Type B pancreatic cell (in vitro differentiated cells): ENCODE data around the gene FAIM2. TPM values are rescaled to one million over a fixed set of nuclear protein-coding genes. Genes with fewer than 3 reads are reported as not detected.

ENCODE experiments used
- DNase-seq: peaks from one replicate; pipeline ENCODE4 v3.0.0; 2021; ENCODE audit warnings: mixed read lengths; ENCODE audit not compliant: unreplicated experiment; ENCODE audit errors: extremely low spot score
- H3K27ac Mint-ChIP-seq: 2 replicates; pipeline ENCODE4 v1.8.0; 2021; ENCODE audit warnings: mild to moderate bottlenecking, mixed read lengths
- H3K27me3 Mint-ChIP-seq: 2 replicates; pipeline ENCODE4 v1.8.0; 2021; ENCODE audit warnings: mixed read lengths
- H3K36me3 Mint-ChIP-seq: 2 replicates; pipeline ENCODE4 v1.8.0; 2021; ENCODE audit warnings: mixed read lengths
- H3K4me1 Mint-ChIP-seq: one replicate; pipeline ENCODE4 v1.8.0; 2021; ENCODE audit warnings: mixed read lengths; ENCODE audit not compliant: unreplicated experiment
- H3K4me3 Mint-ChIP-seq: 2 replicates; pipeline ENCODE4 v1.8.0; 2021; ENCODE audit warnings: mild to moderate bottlenecking, mixed read lengths
- H3K9me3 Mint-ChIP-seq: 2 replicates; pipeline ENCODE4 v1.8.0; 2021; ENCODE audit warnings: mixed read lengths
- CTCF ChIP-seq: fragments of 200-600 bp; sonication (generic); conservative IDR thresholded peaks from 2 replicates; pipeline ENCODE4 v1.5.0; 2021; ENCODE audit warnings: antibody characterized with exemption, mild to moderate bottlenecking
- total RNA-seq: library from RNA; stranded (reverse); gene quantifications from 2 replicates; pipeline ENCODE4 v1.2.1, GENCODE V29; 2021; ENCODE audit warnings: low replicate concordance

Gene FAIM2
- total RNA-seq, 1 donor from 2014 or later, result 1.7 TPM

GRCh38 chr12:49878021-49878420 is 25.7 kb downstream of the FAIM2 start:
- H3K4me3 Mint-ChIP-seq, result no peak overlapping the region
- H3K4me1 Mint-ChIP-seq, result peaks cover 6% of the 10 kb centered on the region
- peaks cover 4% of the 10 kb centered on the region for H3K9me3 Mint-ChIP-seq
- no peaks in the 10 kb centered on the region for H3K27me3 Mint-ChIP-seq
- no peak for TF ChIP-seq CTCF
- no peak for DNase-seq
- H3K36me3 Mint-ChIP-seq, result peaks cover 4% of the 10 kb centered on the region
- no peak overlapping the region for H3K27ac Mint-ChIP-seq

- Mint-ChIP-seq H3K27me3 (no peaks in the 10 kb centered on the region), H3K27ac (no peak overlapping the region), H3K4me3 (no peak overlapping the region), H3K4me1 (no peaks in the 10 kb centered on the region), H3K9me3 (peaks cover 4% of the 10 kb centered on the region), H3K36me3 (peaks cover 4% of the 10 kb centered on the region)
- no peak for DNase-seq
- TF ChIP-seq CTCF, result no peak
Observed at GRCh38 chr12:49877066-49877465, 26.6 kb downstream of the FAIM2 start.

GRCh38 chr12:49876070-49876469 is 27.6 kb downstream of the FAIM2 start:
- no peak for DNase-seq
- H3K27ac Mint-ChIP-seq, result no peak overlapping the region
- H3K9me3 Mint-ChIP-seq, result peaks cover 4% of the 10 kb centered on the region
- H3K36me3 Mint-ChIP-seq, result peaks cover 4% of the 10 kb centered on the region
- TF ChIP-seq CTCF, result no peak
- no peaks in the 10 kb centered on the region for H3K4me1 Mint-ChIP-seq
- no peaks in the 10 kb centered on the region for H3K27me3 Mint-ChIP-seq
- H3K4me3 Mint-ChIP-seq, result no peak overlapping the region

- H3K36me3 Mint-ChIP-seq, result peaks cover 4% of the 10 kb centered on the region
- peaks cover 4% of the 10 kb centered on the region for H3K9me3 Mint-ChIP-seq
- no peak overlapping the region for H3K27ac Mint-ChIP-seq
- H3K4me1 Mint-ChIP-seq, result no peaks in the 10 kb centered on the region
- H3K27me3 Mint-ChIP-seq, result no peaks in the 10 kb centered on the region
- no peak overlapping the region for H3K4me3 Mint-ChIP-seq
- no peak for TF ChIP-seq CTCF
- no peak for DNase-seq
Observed at GRCh38 chr12:49875115-49875720, 28.5 kb downstream of the FAIM2 start.

GRCh38 chr12:49874142-49874897 is 29.4 kb downstream of the FAIM2 start:
- H3K4me3 Mint-ChIP-seq, result no peak overlapping the region
- TF ChIP-seq CTCF, result no peak
- peaks cover 4% of the 10 kb centered on the region for H3K9me3 Mint-ChIP-seq
- H3K27me3 Mint-ChIP-seq, result no peaks in the 10 kb centered on the region
- no peak overlapping the region for H3K27ac Mint-ChIP-seq
- H3K36me3 Mint-ChIP-seq, result peaks cover 4% of the 10 kb centered on the region
- no peak for DNase-seq
- H3K4me1 Mint-ChIP-seq, result peaks cover under 1% of the 10 kb centered on the region
